T47D (cell line): ENCODE data around the gene PECR.

ENCODE experiments used
- DNase-seq, 2 experiments: peaks; one replicate each; pipeline versions ENCODE4 v3.0.0 to v3.0.0-alpha.2; 2011 to 2012; ENCODE audit warnings: low read depth in 1 of 2, low spot score in 1 of 2
- JUND ChIP-seq: IDR thresholded peaks from 2 replicates; pipeline ENCODE4 v1.6.1; 2012; ENCODE audit warnings: low read depth
- in situ Hi-C: cut with HindIII; loops from 2 replicates; pipeline ENCODE4 v1.10.0; 2016; ENCODE audit warnings: low sequenced_read_pairs, low pct_unique_long_range_greater_than_20kb

PECR gene

DNA sequence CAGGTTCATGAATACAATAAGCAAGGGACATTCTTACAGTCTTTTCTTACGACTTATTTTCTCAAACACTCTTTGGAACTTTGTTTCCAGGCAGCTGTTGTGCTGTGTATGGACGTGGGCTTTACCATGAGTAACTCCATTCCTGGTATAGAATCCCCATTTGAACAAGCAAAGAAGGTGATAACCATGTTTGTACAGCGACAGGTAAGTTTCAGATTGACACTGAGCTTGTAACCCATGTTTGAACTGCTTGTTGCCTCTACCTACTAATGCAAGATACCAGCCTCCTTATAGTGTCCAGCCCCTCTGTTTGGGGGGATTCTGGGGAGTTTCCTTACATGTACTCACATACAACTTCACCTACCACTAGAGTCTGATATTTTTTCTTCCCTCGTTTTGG, 31.3 kb upstream of the PECR start:
- in situ Hi-C loops, result no loop called here
- no peak for DNase-seq
- no peak for TF ChIP-seq JUND

DNA sequence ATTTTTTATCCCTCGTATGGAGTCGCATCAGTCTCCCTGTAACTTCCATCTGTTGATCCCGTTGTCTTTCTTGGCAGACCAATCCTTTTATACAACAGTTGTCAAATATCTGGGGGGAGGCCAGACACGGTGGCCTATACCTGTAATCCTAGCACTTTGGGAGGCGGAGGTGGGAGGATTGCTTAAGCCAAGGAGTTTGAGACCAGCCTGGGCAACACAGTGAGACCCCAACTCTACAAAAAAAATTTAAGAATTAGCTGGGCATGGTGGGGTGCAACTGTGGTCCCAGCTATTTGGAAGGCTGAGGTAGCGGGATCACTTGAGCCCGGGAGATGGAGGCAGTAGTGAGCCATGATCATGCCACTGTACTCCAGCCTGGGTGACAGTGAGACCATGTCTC, 29.5 kb upstream of the PECR start:
- DNase-seq, result no peak
- in situ Hi-C loops, result no loop called here
- no peak for TF ChIP-seq JUND

DNA sequence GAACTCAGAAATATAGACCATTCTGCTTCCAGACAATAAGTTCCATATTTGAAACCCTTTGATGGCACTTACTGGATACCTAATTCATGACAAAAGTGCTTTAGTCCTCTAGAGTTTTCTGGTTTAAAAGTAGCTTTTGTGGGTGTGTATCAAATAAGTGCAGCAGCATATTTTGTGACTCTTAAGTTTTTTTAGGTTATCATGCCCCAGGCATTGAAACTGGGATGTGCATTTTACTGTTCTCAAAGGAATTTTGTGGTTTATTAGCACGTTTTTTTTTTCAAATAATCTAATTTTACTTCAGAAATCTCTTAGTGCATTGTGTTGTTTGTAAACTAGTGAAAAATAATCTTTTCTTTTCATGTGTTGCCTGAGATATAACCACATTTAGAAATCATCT, 29.0 kb upstream of the PECR start:
- in situ Hi-C loops, result no loop called here
- no peak for TF ChIP-seq JUND
- DNase-seq, result no peak

- in situ Hi-C loops, result no loop called here
- no peak for TF ChIP-seq JUND
- DNase-seq, result peak in 1 of 2 experiments; percentile 15
Measured at GRCh38 chr2:216109962-216110614, 28.5 kb upstream of the PECR start.

DNA sequence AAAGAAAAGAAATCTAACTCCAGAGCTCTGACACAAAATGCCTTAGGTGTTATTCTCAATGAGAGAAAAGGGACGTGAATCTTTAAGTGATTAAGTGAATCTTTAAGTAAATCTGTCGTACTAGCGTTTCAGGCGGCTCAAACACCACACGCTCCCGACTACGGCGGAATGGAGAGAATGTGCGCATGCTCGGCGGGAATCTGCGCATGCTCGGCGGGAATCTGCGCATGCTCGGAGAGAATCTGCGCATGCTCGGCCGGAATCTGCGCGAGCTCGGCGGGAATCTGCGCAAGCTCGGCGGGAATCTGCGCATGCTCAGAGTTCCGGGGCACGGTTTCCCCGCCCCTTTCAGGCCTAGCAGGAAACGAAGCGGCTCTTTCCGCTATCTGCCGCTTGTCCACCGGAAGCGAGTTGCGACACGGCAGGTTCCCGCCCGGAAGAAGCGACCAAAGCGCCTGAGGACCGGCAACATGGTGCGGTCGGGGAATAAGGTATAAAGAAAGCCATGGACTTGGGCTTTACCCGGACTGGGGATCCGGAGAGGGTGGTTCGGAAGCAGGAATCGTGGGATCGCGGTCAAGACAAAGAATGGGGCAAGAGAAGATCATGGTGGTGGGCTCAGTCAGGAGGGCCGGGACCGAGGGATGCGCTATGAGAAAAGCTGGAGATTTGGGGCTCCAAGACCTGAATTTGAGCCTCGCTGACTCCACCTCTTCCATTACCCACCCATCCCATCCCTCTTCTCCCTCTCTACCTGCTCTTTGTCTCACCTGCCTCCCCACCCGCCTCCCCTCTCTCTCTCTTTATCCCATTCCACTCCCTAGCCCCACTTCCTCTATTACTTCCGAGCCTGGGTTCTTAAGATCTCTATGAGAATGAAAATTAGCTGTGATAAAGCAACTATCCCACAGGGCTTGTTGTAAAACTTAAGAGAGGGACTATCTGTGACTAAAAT, 27.6 kb upstream of the PECR start, which contains the start of gene XRCC5:
XRCC5 (plus strand) TSS at position 382 of the 955 bp plus-strand sequence; CDS start at position 471, 89 bp downstream.
- in situ Hi-C loops, result no loop called here
- peak; percentile 42 to 94 for DNase-seq
- no peak for TF ChIP-seq JUND

DNA sequence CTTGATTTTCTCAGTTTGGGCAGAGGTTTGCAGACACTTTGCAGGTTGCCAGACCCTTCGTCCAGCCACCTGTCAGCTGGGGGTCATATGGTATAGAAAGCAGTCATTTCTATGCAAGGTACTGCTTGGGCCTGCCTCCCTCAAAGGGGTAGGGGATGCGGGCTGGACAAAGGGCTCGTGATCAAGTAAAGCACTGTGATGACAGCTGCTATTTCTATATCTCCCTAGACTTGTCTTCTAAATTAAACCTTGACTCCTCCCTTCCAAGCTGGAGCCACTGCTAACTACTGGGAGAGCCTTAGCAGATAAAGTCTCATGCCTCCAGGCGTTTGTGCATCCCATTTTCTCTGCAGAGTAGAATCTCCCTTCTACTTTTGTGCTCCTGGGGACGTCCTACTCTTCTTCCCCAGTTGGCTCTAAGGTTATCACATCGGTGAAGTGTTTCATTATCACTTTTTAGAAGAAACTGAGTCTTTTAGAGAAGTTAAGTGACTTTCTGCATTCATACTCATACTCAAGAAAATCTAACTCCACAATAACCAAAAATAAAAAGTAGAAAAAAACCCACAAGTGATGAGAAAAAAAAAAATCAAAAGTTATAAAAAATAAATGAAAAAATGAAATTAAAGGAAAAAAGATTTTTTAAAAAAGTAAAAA, 26.8 kb upstream of the PECR start:
- TF ChIP-seq JUND, result no peak
- peak in 1 of 2 experiments; percentile 5 for DNase-seq

GRCh38 chr2:216107760-216108159, 26.2 kb upstream of the PECR start:
- in situ Hi-C loops, result no loop called here
- DNase-seq, result no peak

More for the DNA sequence above, 26.8 kb upstream of the PECR start:
- in situ Hi-C loops, result no loop called here

GRCh38 chr2:216107320-216107719, 25.7 kb upstream of the PECR start:
- in situ Hi-C loops, result no loop called here
- DNase-seq, result no peak
- TF ChIP-seq JUND, result no peak

More at GRCh38 chr2:216107760-216108159, 26.2 kb upstream of the PECR start:
- TF ChIP-seq JUND, result no peak

DNA sequence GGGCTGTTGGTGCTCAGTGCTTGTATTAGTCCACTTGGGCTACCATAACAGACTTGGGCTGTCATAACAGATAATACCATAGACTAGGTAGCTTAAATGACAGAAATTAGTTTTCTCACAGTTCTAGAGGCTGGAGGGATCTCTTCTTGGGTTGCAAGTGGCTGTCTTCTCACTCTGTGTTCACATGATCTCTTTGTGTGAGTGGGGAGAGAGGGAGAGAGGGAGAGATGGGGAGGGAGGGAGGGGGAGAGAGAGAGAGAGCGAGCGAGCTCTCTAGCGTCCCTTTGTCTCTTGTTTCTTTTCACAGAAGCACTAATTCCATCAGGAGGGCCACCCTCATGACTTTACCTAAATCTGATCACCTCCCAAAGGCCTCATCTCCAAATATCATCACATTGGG, 23.1 kb upstream of the PECR start:
- no peak for TF ChIP-seq JUND
- in situ Hi-C loops, result no loop called here
- no peak for DNase-seq

GRCh38 chr2:216103213-216103612, 21.6 kb upstream of the PECR start:
- in situ Hi-C loops, result no loop called here
- no peak for TF ChIP-seq JUND
- DNase-seq, result no peak

DNA sequence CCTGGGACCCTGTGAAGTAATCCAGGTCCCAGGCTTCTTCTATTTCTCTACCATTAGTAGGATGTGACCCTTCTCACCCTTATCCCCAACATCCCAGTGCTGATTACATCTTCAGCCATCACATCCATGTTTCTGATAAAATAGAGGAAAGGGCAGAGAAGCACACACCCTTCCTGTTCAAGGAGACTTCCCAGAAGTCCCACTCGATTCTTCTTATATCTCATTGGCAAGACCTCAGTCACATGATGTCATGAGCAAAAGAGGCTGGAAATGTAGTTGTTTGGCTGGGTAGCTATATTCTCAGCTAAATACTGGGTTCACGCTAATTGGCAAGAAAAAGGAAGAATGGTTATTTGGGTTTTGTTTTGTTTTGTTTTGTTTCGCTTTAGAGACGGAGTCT, 19.5 kb upstream of the PECR start:
- no peak for DNase-seq
- in situ Hi-C loops, result no loop called here
- TF ChIP-seq JUND, result no peak

- in situ Hi-C loops, result no loop called here
- no peak for TF ChIP-seq JUND
- no peak for DNase-seq
Measured at GRCh38 chr2:216098421-216099334, 17.1 kb upstream of the PECR start.
